Mononuclear cell (primary cell): ENCODE measurements around the gene TM9SF4. TPM values are rescaled to one million over a fixed set of nuclear protein-coding genes. Genes with fewer than 3 reads are reported as not detected.

Experiments
- H3K27me3 ChIP-seq: 2 replicates; pipeline ENCODE4 v1.6.0; 2011; ENCODE audit warnings: low read length, control low read depth; ENCODE audit not compliant: insufficient read depth
- H3K4me1 ChIP-seq: 2 replicates; pipeline ENCODE4 v1.5.1; 2011; ENCODE audit warnings: mild to moderate bottlenecking, low read length, control low read depth; ENCODE audit not compliant: insufficient read depth
- H3K4me3 ChIP-seq: 2 replicates; pipeline ENCODE4 v1.5.1; 2011; ENCODE audit warnings: mild to moderate bottlenecking, low read length, moderate library complexity
- H3K9me3 ChIP-seq: 2 replicates; pipeline ENCODE4 v1.5.1; 2011; ENCODE audit warnings: low read depth, mild to moderate bottlenecking, control low read depth, low read length
- total RNA-seq: library from RNA; depleted of rRNA; stranded (reverse); fragments of >200 nt; gene quantifications from one replicate; pipeline ENCODE4 v1.2.3, GENCODE V29; 2012

Gene TM9SF4
- total RNA-seq, 1 donor: 20.5 TPM

DNA sequence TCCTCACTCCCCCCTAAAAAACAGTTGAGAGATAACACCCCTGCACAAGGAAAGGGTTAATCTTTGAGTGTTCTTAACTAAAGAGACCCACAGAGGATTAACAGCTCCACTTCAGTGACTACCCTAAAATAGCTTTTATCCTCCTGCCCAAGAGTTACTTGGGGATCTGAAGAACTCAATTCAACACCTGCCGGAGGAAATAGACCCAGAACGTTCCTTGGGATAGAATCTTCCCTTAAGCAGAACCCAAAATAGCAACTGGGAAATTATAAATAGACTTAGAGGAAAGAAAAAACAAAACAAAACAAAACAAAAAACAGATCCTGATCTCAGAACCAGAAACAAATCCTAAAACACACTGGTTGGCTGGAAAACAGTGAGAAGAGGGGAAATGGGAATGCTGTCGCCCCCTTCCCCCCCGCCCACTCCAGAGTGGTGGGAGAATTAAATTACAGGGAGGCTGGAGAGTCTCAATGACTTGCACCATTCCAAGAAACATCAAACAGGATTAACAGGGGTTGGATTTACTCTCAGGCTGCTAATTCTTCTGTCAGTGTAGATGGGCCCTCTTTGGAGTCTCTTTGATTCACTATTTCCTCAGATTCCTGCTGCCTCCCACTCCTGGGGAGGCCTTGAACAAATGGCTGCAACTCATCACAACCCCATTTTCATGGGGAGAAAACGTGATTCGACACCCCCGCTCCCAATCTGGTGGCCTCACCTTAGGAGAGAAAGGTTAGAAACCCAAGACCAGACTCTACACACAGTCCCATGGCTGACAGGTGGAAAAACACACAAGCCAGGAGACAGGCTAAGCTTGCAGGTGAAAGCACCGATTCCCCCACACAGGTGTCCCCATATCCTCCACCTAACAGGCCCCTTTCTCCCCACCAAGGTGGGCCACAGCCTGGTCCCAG, 96.6 kb downstream of the TM9SF4 start:
- Histone ChIP-seq H3K4me3 (peak overlapping the region; percentile 81), H3K4me1 (peaks cover 82% of the 10 kb centered on the region), H3K9me3 (no peaks in the 10 kb centered on the region), H3K27me3 (no peaks in the 10 kb centered on the region)

DNA sequence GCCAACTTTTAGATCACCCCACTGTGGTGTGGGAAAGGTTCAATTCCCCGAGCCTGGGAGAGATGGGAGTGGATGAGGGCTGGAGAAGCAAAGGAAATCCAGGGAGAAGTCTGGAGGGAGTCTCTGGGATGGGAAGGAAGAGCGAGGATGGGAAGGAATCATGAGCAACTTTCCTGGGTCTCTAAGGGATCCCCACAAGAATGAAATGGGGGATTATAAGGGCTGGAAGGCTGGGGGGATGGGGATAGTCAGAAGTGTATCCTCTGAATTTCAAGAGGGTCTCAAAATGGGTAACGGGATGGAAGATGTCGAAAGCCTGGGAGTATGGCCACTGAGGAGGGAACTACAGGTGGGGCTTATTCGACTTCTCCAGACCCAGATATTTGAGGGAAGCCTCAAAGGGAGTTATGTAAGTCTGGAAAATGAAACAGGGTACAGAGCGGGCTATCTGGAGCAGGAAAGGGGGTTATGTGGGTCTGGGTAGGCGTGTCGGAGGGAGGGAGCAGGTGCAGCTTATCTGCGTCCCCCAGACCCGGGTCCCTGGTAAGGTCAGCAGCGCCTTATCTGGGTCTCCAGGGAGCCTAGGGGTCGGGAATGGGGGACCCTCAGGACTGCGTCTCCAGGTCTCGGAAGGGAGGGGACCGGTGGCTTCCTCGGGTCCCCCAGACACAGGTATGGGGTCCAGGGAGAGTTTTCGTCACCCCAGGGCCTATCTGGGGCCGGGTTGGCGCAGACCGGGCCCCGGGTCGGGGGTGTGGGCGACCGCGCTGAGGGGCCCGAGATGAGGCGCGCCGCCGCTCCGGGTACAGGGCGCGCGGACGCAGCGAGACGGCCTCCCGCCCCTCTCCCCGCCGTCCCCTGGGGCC, 97.5 kb downstream of the TM9SF4 start:
- Histone ChIP-seq H3K27me3 (no peaks in the 10 kb centered on the region), H3K4me3 (peak overlapping the region; percentile 81), H3K9me3 (no peaks in the 10 kb centered on the region), H3K4me1 (peaks cover 73% of the 10 kb centered on the region)

DNA sequence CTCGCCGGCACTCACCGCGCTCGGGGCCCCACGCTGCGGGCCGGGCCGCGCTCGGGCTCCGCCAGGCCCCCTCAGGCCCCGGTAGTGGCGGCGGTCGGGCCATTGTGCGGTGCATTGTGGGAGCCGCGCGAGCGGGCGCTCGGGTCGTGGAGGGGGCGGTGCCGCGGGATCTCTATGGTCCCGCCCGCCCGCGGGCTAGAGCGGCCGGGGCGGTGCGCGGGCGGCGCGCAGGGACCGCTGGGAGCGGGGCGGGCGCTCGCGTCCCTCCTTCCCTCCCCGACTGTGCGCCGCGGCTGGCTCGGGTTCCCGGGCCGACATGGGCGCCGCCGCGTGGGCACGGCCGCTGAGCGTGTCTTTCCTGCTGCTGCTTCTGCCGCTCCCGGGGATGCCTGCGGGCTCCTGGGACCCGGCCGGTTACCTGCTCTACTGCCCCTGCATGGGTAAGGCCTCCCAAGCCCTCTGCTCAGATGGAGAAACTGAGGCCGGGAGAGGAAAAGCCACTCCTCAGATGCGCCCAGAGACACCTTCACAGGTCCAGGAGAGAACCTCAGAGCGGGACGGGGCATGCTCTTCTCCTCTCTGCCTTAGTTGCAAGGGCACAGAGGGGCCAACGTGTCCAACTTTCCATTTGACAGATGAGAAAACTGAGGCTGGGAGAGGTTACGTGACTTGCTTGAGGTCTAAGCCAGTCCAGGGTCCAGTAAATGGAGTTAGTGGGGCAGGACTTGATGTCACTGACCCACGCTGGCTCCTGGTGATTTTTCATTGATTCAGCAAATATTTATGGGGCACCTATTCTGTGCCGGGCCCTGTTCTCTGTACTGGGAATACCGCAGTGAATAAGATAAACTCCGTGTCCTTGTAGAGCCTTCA, 98.3 kb downstream of the TM9SF4 start, which contains the start of the genes PLAGL2 and POFUT1:
TSS of gene PLAGL2 (minus strand) at position 118 of the 873 bp plus-strand sequence. CDS start 5,565 bp downstream, outside the sequence.
TSS of gene POFUT1 (plus strand) at position 255 of the 873 bp plus-strand sequence. CDS start at position 317, 62 bp downstream.
- Histone ChIP-seq H3K4me1 (peaks cover 66% of the 10 kb centered on the region), H3K9me3 (no peaks in the 10 kb centered on the region), H3K4me3 (peak within 1 kb of the TSS; percentile 81), H3K27me3 (no peaks in the 10 kb centered on the region)

DNA sequence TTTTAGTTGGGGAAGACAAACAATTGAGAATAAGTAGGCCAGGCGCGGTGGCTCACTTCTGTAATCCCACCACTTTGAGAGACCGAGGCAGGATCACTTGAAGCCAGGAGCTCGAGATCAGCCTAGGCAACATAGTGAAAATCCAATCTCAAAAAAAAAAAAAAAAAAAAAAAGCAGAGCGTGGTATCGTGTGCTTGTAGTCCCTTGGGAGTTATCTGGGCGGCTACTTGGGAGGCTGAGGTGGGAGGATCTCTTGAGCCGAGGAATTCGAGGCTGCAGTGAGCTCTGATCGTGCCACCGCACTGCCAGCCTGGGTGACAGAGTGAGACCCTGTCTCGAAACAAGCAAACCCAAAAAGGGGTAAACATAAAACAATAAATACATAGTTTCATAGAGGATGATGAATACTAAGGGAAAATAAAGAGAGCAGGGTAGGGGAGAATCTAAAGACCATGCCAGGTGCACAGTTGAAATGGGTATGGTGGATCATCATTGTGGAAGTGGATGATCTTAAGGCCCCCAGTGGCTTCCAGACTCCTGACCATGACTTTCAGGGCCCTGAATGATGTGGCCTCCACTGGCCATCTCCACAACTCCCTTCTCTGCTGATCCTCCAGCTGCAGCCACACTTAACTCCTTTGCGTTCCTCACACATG, 99.1 kb downstream of the TM9SF4 start:
- Histone ChIP-seq H3K27me3 (no peaks in the 10 kb centered on the region), H3K4me1 (peaks cover 59% of the 10 kb centered on the region), H3K9me3 (no peaks in the 10 kb centered on the region), H3K4me3 (peak overlapping the region; percentile 81)

DNA sequence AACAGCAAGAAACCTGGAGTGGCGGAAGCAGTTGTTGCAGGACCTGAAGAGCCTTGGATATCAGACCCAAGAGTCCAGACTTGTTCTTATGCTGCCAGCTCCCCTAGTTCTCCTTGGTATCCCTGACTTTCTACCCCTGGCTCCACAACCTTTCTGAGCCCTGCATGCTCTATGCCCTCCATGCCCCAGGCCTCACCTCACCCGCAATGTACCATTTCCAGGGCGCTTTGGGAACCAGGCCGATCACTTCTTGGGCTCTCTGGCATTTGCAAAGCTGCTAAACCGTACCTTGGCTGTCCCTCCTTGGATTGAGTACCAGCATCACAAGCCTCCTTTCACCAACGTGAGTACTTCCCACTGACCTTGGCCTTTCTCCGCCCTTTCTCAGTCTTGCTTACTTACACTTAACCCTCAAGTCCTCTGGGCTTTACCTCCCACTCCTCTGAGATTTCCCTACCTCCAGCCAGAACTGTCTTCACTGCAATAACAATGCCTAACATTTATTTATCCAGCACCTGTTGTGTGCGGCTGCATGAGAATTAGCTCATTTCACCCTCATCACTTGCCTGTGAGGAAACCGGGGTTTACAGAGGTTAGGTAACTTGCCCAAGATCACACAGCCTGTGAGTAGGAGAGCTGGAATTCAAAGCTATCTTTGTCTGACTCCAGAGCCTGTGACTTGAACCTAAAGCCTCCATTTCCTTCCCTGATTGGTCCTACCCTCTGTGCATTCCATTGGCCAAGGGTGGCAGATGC, 100.5 kb downstream of the TM9SF4 start:
- Histone ChIP-seq H3K4me1 (peaks cover 45% of the 10 kb centered on the region), H3K4me3 (no peak overlapping the region), H3K27me3 (no peaks in the 10 kb centered on the region), H3K9me3 (no peaks in the 10 kb centered on the region)

DNA sequence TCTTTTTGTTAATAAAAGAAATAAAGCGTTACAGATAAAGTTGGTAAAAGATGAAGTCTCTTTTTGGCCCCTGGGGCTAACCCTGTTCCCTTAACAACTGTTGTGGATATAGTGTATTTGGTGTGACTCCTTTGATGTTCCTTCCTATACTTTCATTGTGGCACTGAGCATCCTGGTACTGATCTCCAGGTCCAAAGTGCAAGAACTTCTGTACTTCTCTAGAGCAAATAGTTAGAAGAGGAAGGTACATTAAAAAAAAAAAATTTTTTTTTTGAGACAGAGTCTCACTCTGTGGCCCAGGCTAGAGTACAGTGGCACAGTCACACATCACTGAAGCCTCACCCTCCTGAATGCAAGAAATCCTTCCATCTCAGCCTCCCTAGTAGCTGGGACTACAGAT, 104.4 kb downstream of the TM9SF4 start:
- Histone ChIP-seq H3K9me3 (no peaks in the 10 kb centered on the region), H3K4me3 (no peak overlapping the region), H3K27me3 (no peaks in the 10 kb centered on the region), H3K4me1 (peaks cover 14% of the 10 kb centered on the region)

DNA sequence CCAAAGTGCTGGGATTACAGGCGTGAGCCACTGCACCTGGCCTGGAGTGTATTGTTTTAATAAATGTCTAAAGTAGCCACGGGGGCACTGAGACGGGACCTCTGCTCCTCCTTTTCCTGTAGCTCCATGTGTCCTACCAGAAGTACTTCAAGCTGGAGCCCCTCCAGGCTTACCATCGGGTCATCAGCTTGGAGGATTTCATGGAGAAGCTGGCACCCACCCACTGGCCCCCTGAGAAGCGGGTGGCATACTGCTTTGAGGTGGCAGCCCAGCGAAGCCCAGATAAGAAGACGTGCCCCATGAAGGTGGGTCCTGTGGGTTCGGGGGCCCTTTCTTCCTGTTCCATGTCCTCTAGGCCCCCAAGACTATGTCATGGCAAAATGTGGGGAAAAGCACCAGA, 105.6 kb downstream of the TM9SF4 start:
- Histone ChIP-seq H3K4me3 (no peak overlapping the region), H3K27me3 (no peaks in the 10 kb centered on the region), H3K4me1 (peaks cover under 1% of the 10 kb centered on the region), H3K9me3 (no peaks in the 10 kb centered on the region)

DNA sequence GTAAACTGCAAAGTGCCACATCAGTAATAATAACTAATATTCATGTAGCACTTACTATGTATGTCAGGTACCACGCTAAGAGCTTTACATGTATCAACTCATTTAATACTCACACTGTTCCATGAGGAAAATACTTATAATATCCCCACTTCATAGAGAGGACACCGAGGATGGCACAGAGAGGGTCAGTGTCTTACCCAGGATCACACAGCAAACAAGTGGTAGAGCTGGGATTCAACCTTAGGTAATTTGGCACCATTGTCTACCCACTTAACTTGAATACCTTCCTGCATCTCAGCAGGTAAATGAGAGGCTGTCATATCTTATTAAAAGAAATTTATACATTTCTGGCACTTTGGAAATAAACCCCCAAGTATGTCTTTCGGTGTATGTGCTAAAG, 106.2 kb downstream of the TM9SF4 start:
- H3K27me3 ChIP-seq: no peaks in the 10 kb centered on the region
- no peaks in the 10 kb centered on the region for H3K9me3 ChIP-seq
- H3K4me3 ChIP-seq: no peak overlapping the region
- H3K4me1 ChIP-seq: no peaks in the 10 kb centered on the region

DNA sequence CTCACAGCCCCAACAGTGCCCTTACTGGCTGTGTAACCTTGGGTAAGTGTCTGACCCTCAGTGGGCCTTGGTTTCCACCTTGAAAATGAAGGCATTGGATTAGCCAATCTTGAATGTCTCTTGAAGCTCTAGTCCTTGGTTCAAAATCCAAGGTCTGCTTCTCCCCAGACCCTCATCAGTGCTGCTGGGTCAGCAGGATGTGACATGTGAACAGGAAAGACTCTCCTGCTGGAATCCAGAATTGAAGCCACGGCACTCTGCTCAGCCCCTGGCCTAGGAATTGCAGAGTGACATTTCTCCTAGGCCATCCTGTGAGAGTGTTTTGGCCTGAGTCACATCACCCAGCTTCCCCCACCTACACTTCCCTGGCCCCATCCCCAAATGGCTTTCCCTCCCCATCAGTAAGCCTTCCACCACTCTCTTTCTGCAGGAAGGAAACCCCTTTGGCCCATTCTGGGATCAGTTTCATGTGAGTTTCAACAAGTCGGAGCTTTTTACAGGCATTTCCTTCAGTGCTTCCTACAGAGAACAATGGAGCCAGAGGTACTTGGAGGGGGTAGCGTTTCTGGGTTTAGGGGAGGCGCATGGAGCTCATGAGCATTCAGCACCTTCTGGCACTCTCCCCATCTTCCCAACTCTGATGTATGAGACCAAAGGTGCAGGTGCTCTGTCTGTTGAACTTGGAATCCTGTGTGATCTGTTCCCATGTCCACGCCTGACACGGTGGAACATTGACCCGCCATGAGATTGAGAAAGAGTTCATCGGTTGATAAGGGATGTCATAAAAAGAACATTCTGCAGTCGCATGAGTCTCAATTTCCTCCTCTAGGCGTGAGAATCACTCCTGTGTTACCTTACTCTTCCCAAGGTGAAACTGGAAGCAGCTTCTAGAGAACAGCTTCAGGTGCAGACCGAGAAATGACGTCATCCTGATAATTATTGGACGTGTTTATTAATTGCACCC, 106.9 kb downstream of the TM9SF4 start:
- Histone ChIP-seq H3K4me1 (no peaks in the 10 kb centered on the region), H3K9me3 (no peaks in the 10 kb centered on the region), H3K27me3 (no peaks in the 10 kb centered on the region), H3K4me3 (no peak overlapping the region)

Other genes starting within 250 kb of the TM9SF4 start
- gene DUSP15, start 239.2 kb upstream of the TM9SF4 start, total RNA-seq: not detected
- not detected for gene TTLL9, start 239.1 kb upstream of the TM9SF4 start, total RNA-seq
- gene PDRG1, start 157.7 kb upstream of the TM9SF4 start, total RNA-seq: 3.7 TPM
- gene XKR7, start 141.6 kb upstream of the TM9SF4 start, total RNA-seq: under 0.01 TPM
- 0.42 TPM for gene CCM2L, start 99.3 kb upstream of the TM9SF4 start, total RNA-seq
- 52.4 TPM for gene HCK, start 57.5 kb upstream of the TM9SF4 start, total RNA-seq
- 14.1 TPM for gene PLAGL2, start 98.0 kb downstream of the TM9SF4 start, total RNA-seq
- gene POFUT1, start 98.2 kb downstream of the TM9SF4 start, total RNA-seq: 7.2 TPM
- gene KIF3B, start 167.9 kb downstream of the TM9SF4 start, total RNA-seq: 7.0 TPM
- gene ASXL1, start 248.6 kb downstream of the TM9SF4 start, total RNA-seq: 117 TPM